Right cardiac atrium (tissue), 5 donors: ENCODE results near the gene SATB2. TPM values are rescaled to one million over a fixed set of nuclear protein-coding genes. Genes with fewer than 3 reads are reported as not detected.

ENCODE experiments used
- ATAC-seq, 2 donors: fragments of 200-7000 bp; cut with Tn5 transposase; one replicate each; pipeline versions ENCODE4 v1.8.0 to v1.9.1; 2020; ENCODE audit warnings: moderate library complexity in 2 of 2, mild to moderate bottlenecking in 1 of 2
- DNase-seq, 3 donors: peaks; one replicate each; pipeline ENCODE4 v3.0.0-alpha.2; 2020
- H3K27ac ChIP-seq: one replicate; pipeline ENCODE4 v1.5.1; 2013; ENCODE audit warnings: mild to moderate bottlenecking, low read length, control low read depth, moderate library complexity
- H3K27me3 ChIP-seq: one replicate; pipeline ENCODE4 v1.6.1; 2013; ENCODE audit not compliant: control insufficient read depth, insufficient read depth
- H3K4me1 ChIP-seq: one replicate; pipeline ENCODE4 v1.6.1; 2013; ENCODE audit warnings: low read length; ENCODE audit not compliant: control insufficient read depth, insufficient read depth
- H3K4me3 ChIP-seq: one replicate; pipeline ENCODE4 v1.5.1; 2013; ENCODE audit warnings: low read length, control low read depth
- H3K9me3 ChIP-seq: one replicate; pipeline ENCODE4 v1.6.1; 2013; ENCODE audit warnings: low read length; ENCODE audit not compliant: control insufficient read depth
- WGBS: extraction: QIAGEN DNeasy Blood & Tissue Kit; methylation state at CpG from one replicate; pipeline ENCODE4 v1.1.7; 2013; 5-methylcytosine and 5-hydroxymethylcytosine counted together
- intact Hi-C, 4 donors: fragments of 100-400 bp; cut with DNase I; formaldehyde crosslinking; loops; one replicate each; pipeline versions ENCODE4 v1.11.0 to v1.14.0; 2022 to 2023
- polyA plus RNA-seq: library from polyadenylated mRNA; stranded (reverse); fragments of 200-250 nt; gene quantifications from one replicate; pipeline ENCODE4 v1.2.3, GENCODE V29; 2013
- total RNA-seq, 4 donors: library from RNA; stranded (reverse); fragmentation: NEBNext Ultra II Directional; extraction: Animal tissue kit (Norgen Biotek cat#: 25700); gene quantifications; one replicate each; pipeline ENCODE4 v1.2.1, GENCODE V29; 2021
- donor health status: healthy with polysubstance abuse.
- donor health status: DM: no; HTN: yes; CAD: no.
- donor health status: DM: no; HTN: no; CAD: no.
- donor health status: DM: no; HTN: yes; CAD: no; lungs with severe emphysema.
- donor health status: DM: yes; HTN: yes; CAD: no.

Gene SATB2
- total and polyA plus RNA-seq, 5 donors: 0.75 to 2.2 (median 1.7) TPM

- 67% methylated on average over 3 of the region's 3 CpGs for WGBS
- no peak for DNase-seq
Measured at GRCh38 chr2:199341123-199341522, 116.6 kb downstream of the SATB2 start.

GRCh38 chr2:199339891-199340605 lies 117.7 kb downstream of the SATB2 start:
- intact Hi-C loops: no loop called here
- Histone ChIP-seq H3K27ac (no peak overlapping the region), H3K4me3 (no peak overlapping the region), H3K4me1 (no peaks in the 10 kb centered on the region), H3K9me3 (no peaks in the 10 kb centered on the region), H3K27me3 (no peaks in the 10 kb centered on the region)
- no peak for DNase-seq
- ATAC-seq: no peak
- WGBS: 82% methylated on average over 3 of the region's 3 CpGs

More at GRCh38 chr2:199341123-199341522, 116.6 kb downstream of the SATB2 start:
- H3K27ac ChIP-seq: no peak overlapping the region
- H3K4me1 ChIP-seq: no peaks in the 10 kb centered on the region
- no peak overlapping the region for H3K4me3 ChIP-seq
- ATAC-seq: no peak
- no peaks in the 10 kb centered on the region for H3K9me3 ChIP-seq
- no peaks in the 10 kb centered on the region for H3K27me3 ChIP-seq
- intact Hi-C loops: no loop called here

- Histone ChIP-seq H3K9me3 (no peaks in the 10 kb centered on the region), H3K27ac (no peak overlapping the region), H3K4me3 (no peak overlapping the region), H3K4me1 (no peaks in the 10 kb centered on the region), H3K27me3 (no peaks in the 10 kb centered on the region)
- WGBS: 37% methylated on average over 2 of the region's 2 CpGs
- DNase-seq (no peak), ATAC-seq (no peak)
- intact Hi-C loops: no loop called here
Measured at GRCh38 chr2:199336546-199336945, 121.2 kb downstream of the SATB2 start.

- DNase-seq (no peak), ATAC-seq (no peak)
- intact Hi-C loops: no loop called here
- Histone ChIP-seq H3K9me3 (no peaks in the 10 kb centered on the region), H3K27ac (no peak overlapping the region), H3K4me3 (no peak overlapping the region), H3K4me1 (no peaks in the 10 kb centered on the region), H3K27me3 (no peaks in the 10 kb centered on the region)
- WGBS: 73% methylated on average over 2 of the region's 2 CpGs
Measured at GRCh38 chr2:199335502-199335901, 122.2 kb downstream of the SATB2 start.

- no peak overlapping the region for H3K4me3 ChIP-seq
- H3K27me3 ChIP-seq: no peaks in the 10 kb centered on the region
- H3K4me1 ChIP-seq: no peaks in the 10 kb centered on the region
- H3K9me3 ChIP-seq: no peaks in the 10 kb centered on the region
- WGBS: 47% methylated on average over 5 of the region's 5 CpGs
- DNase-seq: no peak
- no peak overlapping the region for H3K27ac ChIP-seq
- ATAC-seq: no peak
- intact Hi-C loops: no loop called here
Measured at GRCh38 chr2:199329466-199329865, 128.3 kb downstream of the SATB2 start.

GRCh38 chr2:199329031-199329430 lies 128.7 kb downstream of the SATB2 start:
- H3K27ac ChIP-seq: no peak overlapping the region
- no peaks in the 10 kb centered on the region for H3K4me1 ChIP-seq
- no peaks in the 10 kb centered on the region for H3K27me3 ChIP-seq
- 88% methylated on average over 4 of the region's 4 CpGs for WGBS
- DNase-seq: no peak
- no peak overlapping the region for H3K4me3 ChIP-seq
- ATAC-seq: no peak
- H3K9me3 ChIP-seq: no peaks in the 10 kb centered on the region
- intact Hi-C loops: no loop called here

- intact Hi-C loops: no loop called here
- 74% methylated on average over 1 of the region's 1 CpG for WGBS
- ATAC-seq (no peak), DNase-seq (no peak)
- Histone ChIP-seq H3K9me3 (no peaks in the 10 kb centered on the region), H3K27ac (no peak overlapping the region), H3K4me3 (no peak overlapping the region), H3K27me3 (no peaks in the 10 kb centered on the region), H3K4me1 (no peaks in the 10 kb centered on the region)
Measured at GRCh38 chr2:199325881-199326280, 131.9 kb downstream of the SATB2 start.

- Histone ChIP-seq H3K9me3 (no peaks in the 10 kb centered on the region), H3K27ac (no peak overlapping the region), H3K4me3 (no peak overlapping the region), H3K4me1 (no peaks in the 10 kb centered on the region), H3K27me3 (no peaks in the 10 kb centered on the region)
- intact Hi-C loops: no loop called here
- DNase-seq (no peak), ATAC-seq (no peak)
- 79% methylated on average over 1 of the region's 1 CpG for WGBS
Measured at GRCh38 chr2:199322151-199322550, 135.6 kb downstream of the SATB2 start.

GRCh38 chr2:199317646-199318045 lies 140.1 kb downstream of the SATB2 start:
- ATAC-seq (no peak), DNase-seq (no peak)
- Histone ChIP-seq H3K9me3 (no peaks in the 10 kb centered on the region), H3K4me1 (no peaks in the 10 kb centered on the region), H3K27me3 (no peaks in the 10 kb centered on the region), H3K27ac (no peak overlapping the region), H3K4me3 (no peak overlapping the region)
- intact Hi-C loops: no loop called here
- 94% methylated on average over 5 of the region's 5 CpGs for WGBS

- H3K9me3 ChIP-seq: no peaks in the 10 kb centered on the region
- DNase-seq (no peak), ATAC-seq (no peak)
- H3K4me3 ChIP-seq: no peak overlapping the region
- H3K27me3 ChIP-seq: no peaks in the 10 kb centered on the region
- intact Hi-C loops: no loop called here
- WGBS: 89% methylated on average over 3 of the region's 3 CpGs
- no peak overlapping the region for H3K27ac ChIP-seq
- H3K4me1 ChIP-seq: no peaks in the 10 kb centered on the region
Measured at GRCh38 chr2:199316851-199317250, 140.9 kb downstream of the SATB2 start.

GRCh38 chr2:199315299-199316179 lies 142.2 kb downstream of the SATB2 start:
- Histone ChIP-seq H3K9me3 (no peaks in the 10 kb centered on the region), H3K27me3 (no peaks in the 10 kb centered on the region), H3K27ac (no peak overlapping the region), H3K4me1 (no peaks in the 10 kb centered on the region), H3K4me3 (no peak overlapping the region)
- DNase-seq (no peak), ATAC-seq (no peak)
- intact Hi-C loops: no loop called here
- WGBS: 85% methylated on average over 1 of the region's 1 CpG
